Colonic mucosa (tissue), 4 donors: ENCODE data around the gene HSPA4. TPM values are rescaled to one million over a fixed set of nuclear protein-coding genes. Genes with fewer than 3 reads are reported as not detected.

Experiments
- DNase-seq: peaks from one replicate; pipeline ENCODE4 v3.0.0-alpha.2; 2020
- H3K27ac ChIP-seq: fragments of 200-600 bp; one replicate; pipeline ENCODE4 v1.8.0; 2021
- H3K27me3 ChIP-seq: fragments of 200-600 bp; one replicate; pipeline ENCODE4 v1.8.0; 2021
- H3K36me3 ChIP-seq: fragments of 200-600 bp; one replicate; pipeline ENCODE4 v1.8.0; 2021
- H3K4me1 ChIP-seq: fragments of 200-600 bp; one replicate; pipeline ENCODE4 v1.8.0; 2021; ENCODE audit warnings: mild to moderate bottlenecking
- H3K4me3 ChIP-seq: fragments of 200-600 bp; one replicate; pipeline ENCODE4 v1.8.0; 2021
- H3K9ac ChIP-seq, 2 donors: one replicate each; pipeline ENCODE4 v1.7.0; 2013; ENCODE audit warnings: control low read depth in 2 of 2, low read depth in 2 of 2, low read length in 2 of 2
- H3K9me3 ChIP-seq: fragments of 200-600 bp; one replicate; pipeline ENCODE4 v1.8.0; 2021
- CTCF ChIP-seq: fragments of 200-600 bp; IDR thresholded peaks from one replicate; pipeline ENCODE4 v1.8.0; 2022; ENCODE audit warnings: antibody characterized with exemption, mild to moderate bottlenecking
- intact Hi-C: fragments of 100-400 bp; cut with DNase I; formaldehyde crosslinking; loops from one replicate; pipeline ENCODE4 v1.14.1; 2022
- total RNA-seq, 2 donors: library from RNA; stranded (reverse); fragmentation: NEBNext Ultra II Directional in 1 of 2; extraction: Animal tissue kit (Norgen Biotek cat#: 25700) in 1 of 2; gene quantifications; one replicate each; pipeline ENCODE4 v1.2.1, GENCODE V29; 2021
- donor health status: healthy.
- donor health status: DM: no; HTN: no; CAD: no.
- donor health status: DM: no; HTN: no; CAD: no.

The HSPA4 gene
- total RNA-seq, 2 donors from 2014 or later: 91.2 to 132 TPM

GRCh38 chr5:133140311-133140710 is 88.5 kb downstream of the HSPA4 start:
- no peak for DNase-seq
- Histone ChIP-seq H3K9me3 (no peaks in the 10 kb centered on the region), H3K4me3 (no peak overlapping the region), H3K36me3 (no peaks in the 10 kb centered on the region), H3K4me1 (no peaks in the 10 kb centered on the region), H3K27me3 (no peaks in the 10 kb centered on the region), H3K9ac (no peak overlapping the region), H3K27ac (no peak overlapping the region)
- intact Hi-C loops: no loop called here
- no peak for TF ChIP-seq CTCF

GRCh38 chr5:133141746-133142145 is 89.9 kb downstream of the HSPA4 start:
- no peak for TF ChIP-seq CTCF
- no peaks in the 10 kb centered on the region for H3K4me1 ChIP-seq
- H3K4me3 ChIP-seq: no peak overlapping the region
- H3K9ac ChIP-seq: no peak overlapping the region
- no peak for DNase-seq
- no peaks in the 10 kb centered on the region for H3K9me3 ChIP-seq
- H3K27me3 ChIP-seq: no peaks in the 10 kb centered on the region
- intact Hi-C loops: no loop called here
- H3K27ac ChIP-seq: no peak overlapping the region
- no peaks in the 10 kb centered on the region for H3K36me3 ChIP-seq

GRCh38 chr5:133142782-133143181 is 91.0 kb downstream of the HSPA4 start:
- intact Hi-C loops: no loop called here
- Histone ChIP-seq H3K4me1 (no peaks in the 10 kb centered on the region), H3K9ac (no peak overlapping the region), H3K36me3 (no peaks in the 10 kb centered on the region), H3K4me3 (no peak overlapping the region), H3K9me3 (no peaks in the 10 kb centered on the region), H3K27me3 (no peaks in the 10 kb centered on the region), H3K27ac (no peak overlapping the region)
- no peak for TF ChIP-seq CTCF
- no peak for DNase-seq

- no peak for DNase-seq
- intact Hi-C loops: no loop called here
- no peak overlapping the region for H3K27ac ChIP-seq
- H3K9me3 ChIP-seq: no peaks in the 10 kb centered on the region
- H3K4me1 ChIP-seq: no peaks in the 10 kb centered on the region
- no peak overlapping the region for H3K4me3 ChIP-seq
- no peaks in the 10 kb centered on the region for H3K27me3 ChIP-seq
- no peaks in the 10 kb centered on the region for H3K36me3 ChIP-seq
- H3K9ac ChIP-seq: no peak overlapping the region
- no peak for TF ChIP-seq CTCF
These were observed 92.6 kb downstream of the HSPA4 start for GRCh38 chr5:133144245-133144981.

GRCh38 chr5:133145436-133146170 is 93.8 kb downstream of the HSPA4 start:
- Histone ChIP-seq H3K9ac (no peak overlapping the region), H3K36me3 (no peaks in the 10 kb centered on the region), H3K27me3 (no peaks in the 10 kb centered on the region), H3K9me3 (no peaks in the 10 kb centered on the region), H3K27ac (no peak overlapping the region), H3K4me1 (no peaks in the 10 kb centered on the region), H3K4me3 (no peak overlapping the region)
- no peak for DNase-seq
- no peak for TF ChIP-seq CTCF
- intact Hi-C loops: no loop called here
